Measurements from ENCODE around the gene TUT7. TPM values are rescaled to one million over a fixed set of nuclear protein-coding genes. Genes with fewer than 3 reads are reported as not detected.

TUT7 gene
- total and polyA plus RNA-seq, 2 experiments from 2014 or later: 21.4 to 23.8 TPM

GRCh38 chr9:86250123-86250522 is 104.1 kb downstream of the TUT7 start:
- Histone ChIP-seq H3K4me1 (ENCODE audit: insufficient read depth) (peaks cover 4% of the 10 kb centered on the region; the same call in 1 of the 2 replicates), H4K20me1 (replicated peaks; ENCODE audit: insufficient read depth) (no peaks in the 10 kb centered on the region), H3K27me3 (ENCODE audit: insufficient read depth) (no peaks in the 10 kb centered on the region), H3F3A (replicated peaks; ENCODE audit: low read depth) (no peaks in the 10 kb centered on the region), H3K4me2 (no peak overlapping the region), H2AFZ (no peak overlapping the region), H3K9me2 (ENCODE audit: insufficient read depth) (no peaks in the 10 kb centered on the region), H3K36me3 (ENCODE audit: insufficient read depth) (peaks cover 9% of the 10 kb centered on the region; the same call in 1 of the 2 replicates), H3K79me2 (replicated peaks; ENCODE audit: insufficient read depth) (no peaks in the 10 kb centered on the region), H3K4me3 (no peak overlapping the region), H3K27ac (ENCODE audit: low read depth) (no peak overlapping the region)
- TF ChIP-seq ZNF331 (CRISPR knock-in tag; IDR thresholded peaks at IDR 0.05; ENCODE audit: low read depth): no peak
- TF ChIP-seq, protein P1, sequence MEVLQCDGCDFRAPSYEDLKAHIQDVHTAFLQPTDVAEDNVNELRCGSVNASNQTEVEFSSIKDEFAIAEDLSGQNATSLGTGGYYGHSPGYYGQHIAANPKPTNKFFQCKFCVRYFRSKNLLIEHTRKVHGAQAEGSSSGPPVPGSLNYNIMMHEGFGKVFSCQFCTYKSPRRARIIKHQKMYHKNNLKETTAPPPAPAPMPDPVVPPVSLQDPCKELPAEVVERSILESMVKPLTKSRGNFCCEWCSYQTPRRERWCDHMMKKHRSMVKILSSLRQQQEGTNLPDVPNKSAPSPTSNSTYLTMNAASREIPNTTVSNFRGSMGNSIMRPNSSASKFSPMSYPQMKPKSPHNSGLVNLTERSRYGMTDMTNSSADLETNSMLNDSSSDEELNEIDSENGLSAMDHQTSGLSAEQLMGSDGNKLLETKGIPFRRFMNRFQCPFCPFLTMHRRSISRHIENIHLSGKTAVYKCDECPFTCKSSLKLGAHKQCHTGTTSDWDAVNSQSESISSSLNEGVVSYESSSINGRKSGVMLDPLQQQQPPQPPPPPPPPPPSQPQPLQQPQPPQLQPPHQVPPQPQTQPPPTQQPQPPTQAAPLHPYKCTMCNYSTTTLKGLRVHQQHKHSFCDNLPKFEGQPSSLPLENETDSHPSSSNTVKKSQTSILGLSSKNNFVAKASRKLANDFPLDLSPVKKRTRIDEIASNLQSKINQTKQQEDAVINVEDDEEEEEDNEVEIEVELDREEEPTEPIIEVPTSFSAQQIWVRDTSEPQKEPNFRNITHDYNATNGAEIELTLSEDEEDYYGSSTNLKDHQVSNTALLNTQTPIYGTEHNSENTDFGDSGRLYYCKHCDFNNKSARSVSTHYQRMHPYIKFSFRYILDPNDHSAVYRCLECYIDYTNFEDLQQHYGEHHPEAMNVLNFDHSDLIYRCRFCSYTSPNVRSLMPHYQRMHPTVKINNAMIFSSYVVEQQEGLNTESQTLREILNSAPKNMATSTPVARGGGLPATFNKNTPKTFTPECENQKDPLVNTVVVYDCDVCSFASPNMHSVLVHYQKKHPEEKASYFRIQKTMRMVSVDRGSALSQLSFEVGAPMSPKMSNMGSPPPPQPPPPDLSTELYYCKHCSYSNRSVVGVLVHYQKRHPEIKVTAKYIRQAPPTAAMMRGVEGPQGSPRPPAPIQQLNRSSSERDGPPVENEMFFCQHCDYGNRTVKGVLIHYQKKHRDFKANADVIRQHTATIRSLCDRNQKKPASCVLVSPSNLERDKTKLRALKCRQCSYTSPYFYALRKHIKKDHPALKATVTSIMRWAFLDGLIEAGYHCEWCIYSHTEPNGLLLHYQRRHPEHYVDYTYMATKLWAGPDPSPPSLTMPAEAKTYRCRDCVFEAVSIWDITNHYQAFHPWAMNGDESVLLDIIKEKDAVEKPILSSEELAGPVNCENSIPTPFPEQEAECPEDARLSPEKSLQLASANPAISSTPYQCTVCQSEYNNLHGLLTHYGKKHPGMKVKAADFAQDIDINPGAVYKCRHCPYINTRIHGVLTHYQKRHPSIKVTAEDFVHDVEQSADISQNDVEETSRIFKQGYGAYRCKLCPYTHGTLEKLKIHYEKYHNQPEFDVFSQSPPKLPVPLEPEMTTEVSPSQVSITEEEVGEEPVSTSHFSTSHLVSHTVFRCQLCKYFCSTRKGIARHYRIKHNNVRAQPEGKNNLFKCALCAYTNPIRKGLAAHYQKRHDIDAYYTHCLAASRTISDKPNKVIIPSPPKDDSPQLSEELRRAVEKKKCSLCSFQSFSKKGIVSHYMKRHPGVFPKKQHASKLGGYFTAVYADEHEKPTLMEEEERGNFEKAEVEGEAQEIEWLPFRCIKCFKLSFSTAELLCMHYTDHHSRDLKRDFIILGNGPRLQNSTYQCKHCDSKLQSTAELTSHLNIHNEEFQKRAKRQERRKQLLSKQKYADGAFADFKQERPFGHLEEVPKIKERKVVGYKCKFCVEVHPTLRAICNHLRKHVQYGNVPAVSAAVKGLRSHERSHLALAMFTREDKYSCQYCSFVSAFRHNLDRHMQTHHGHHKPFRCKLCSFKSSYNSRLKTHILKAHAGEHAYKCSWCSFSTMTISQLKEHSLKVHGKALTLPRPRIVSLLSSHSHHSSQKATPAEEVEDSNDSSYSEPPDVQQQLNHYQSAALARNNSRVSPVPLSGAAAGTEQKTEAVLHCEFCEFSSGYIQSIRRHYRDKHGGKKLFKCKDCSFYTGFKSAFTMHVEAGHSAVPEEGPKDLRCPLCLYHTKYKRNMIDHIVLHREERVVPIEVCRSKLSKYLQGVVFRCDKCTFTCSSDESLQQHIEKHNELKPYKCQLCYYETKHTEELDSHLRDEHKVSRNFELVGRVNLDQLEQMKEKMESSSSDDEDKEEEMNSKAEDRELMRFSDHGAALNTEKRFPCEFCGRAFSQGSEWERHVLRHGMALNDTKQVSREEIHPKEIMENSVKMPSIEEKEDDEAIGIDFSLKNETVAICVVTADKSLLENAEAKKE (CRISPR knock-in tag; IDR thresholded peaks at IDR 0.05): no peak
- H3K4me3 Mint-ChIP-seq: no peak overlapping the region
- H3K4me1 Mint-ChIP-seq: no peaks in the 10 kb centered on the region; the same call in 2 of the 3 replicates
- DNase-seq (ENCODE audit: low spot score): no peak
- no peak for ATAC-seq
- H3K36me3 Mint-ChIP-seq (ENCODE audit: low read depth): peaks cover 13% of the 10 kb centered on the region; the same call in 2 of the 3 replicates
- H3K27me3 Mint-ChIP-seq (ENCODE audit: insufficient read depth, low read depth, poor library complexity): peaks cover 3% of the 10 kb centered on the region
- H3K27ac Mint-ChIP-seq: no peak overlapping the region
- peaks cover 28% of the 10 kb centered on the region for H3K9me3 Mint-ChIP-seq

DNA sequence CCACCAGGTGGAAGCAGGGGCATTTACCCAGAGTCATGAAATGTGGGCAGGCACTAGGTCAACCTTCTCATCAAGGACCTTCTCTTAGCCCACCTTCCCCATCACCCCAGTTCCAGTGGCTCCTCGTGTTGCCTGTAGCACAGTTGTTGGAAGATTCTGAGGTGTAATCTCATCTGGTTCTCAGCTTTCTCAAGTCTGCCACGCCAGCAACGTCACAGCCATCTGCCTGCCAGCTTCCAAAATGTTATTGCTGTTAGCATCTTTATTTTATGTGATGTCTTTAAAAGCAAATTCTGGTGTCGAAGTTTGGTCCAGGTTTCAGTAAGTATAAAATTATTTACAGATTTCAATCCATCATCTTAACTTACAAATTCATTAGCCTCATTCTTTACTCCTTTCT is 105.5 kb downstream of the TUT7 start:
- no peaks in the 10 kb centered on the region for H3K9me2 ChIP-seq (ENCODE audit: insufficient read depth)
- H3K79me2 ChIP-seq (replicated peaks; ENCODE audit: insufficient read depth): no peaks in the 10 kb centered on the region
- Mint-ChIP-seq H3K4me3 (no peak overlapping the region), H3K36me3 (ENCODE audit: low read depth) (peaks cover 8% of the 10 kb centered on the region; the same call in 2 of the 3 replicates), H3K27me3 (ENCODE audit: insufficient read depth, low read depth, poor library complexity) (peaks cover 3% of the 10 kb centered on the region), H3K27ac (no peak overlapping the region), H3K4me1 (no peaks in the 10 kb centered on the region; the same call in 2 of the 3 replicates), H3K9me3 (peaks cover 23% of the 10 kb centered on the region)
- no peak overlapping the region for H2AFZ ChIP-seq
- ATAC-seq: no peak
- no peaks in the 10 kb centered on the region for H3F3A ChIP-seq (replicated peaks; ENCODE audit: low read depth)
- H3K36me3 ChIP-seq (ENCODE audit: insufficient read depth): peaks cover 9% of the 10 kb centered on the region; the same call in 1 of the 2 replicates
- no peaks in the 10 kb centered on the region for H3K27me3 ChIP-seq (ENCODE audit: insufficient read depth)
- H3K27ac ChIP-seq (ENCODE audit: low read depth): no peak overlapping the region
- H3K4me2 ChIP-seq: no peak overlapping the region
- no peak for DNase-seq (ENCODE audit: low spot score)
- H4K20me1 ChIP-seq (replicated peaks; ENCODE audit: insufficient read depth): no peaks in the 10 kb centered on the region
- H3K4me3 ChIP-seq: no peak overlapping the region
- H3K4me1 ChIP-seq (ENCODE audit: insufficient read depth): peaks cover 4% of the 10 kb centered on the region; the same call in 1 of the 2 replicates
- TF ChIP-seq, protein P2, sequence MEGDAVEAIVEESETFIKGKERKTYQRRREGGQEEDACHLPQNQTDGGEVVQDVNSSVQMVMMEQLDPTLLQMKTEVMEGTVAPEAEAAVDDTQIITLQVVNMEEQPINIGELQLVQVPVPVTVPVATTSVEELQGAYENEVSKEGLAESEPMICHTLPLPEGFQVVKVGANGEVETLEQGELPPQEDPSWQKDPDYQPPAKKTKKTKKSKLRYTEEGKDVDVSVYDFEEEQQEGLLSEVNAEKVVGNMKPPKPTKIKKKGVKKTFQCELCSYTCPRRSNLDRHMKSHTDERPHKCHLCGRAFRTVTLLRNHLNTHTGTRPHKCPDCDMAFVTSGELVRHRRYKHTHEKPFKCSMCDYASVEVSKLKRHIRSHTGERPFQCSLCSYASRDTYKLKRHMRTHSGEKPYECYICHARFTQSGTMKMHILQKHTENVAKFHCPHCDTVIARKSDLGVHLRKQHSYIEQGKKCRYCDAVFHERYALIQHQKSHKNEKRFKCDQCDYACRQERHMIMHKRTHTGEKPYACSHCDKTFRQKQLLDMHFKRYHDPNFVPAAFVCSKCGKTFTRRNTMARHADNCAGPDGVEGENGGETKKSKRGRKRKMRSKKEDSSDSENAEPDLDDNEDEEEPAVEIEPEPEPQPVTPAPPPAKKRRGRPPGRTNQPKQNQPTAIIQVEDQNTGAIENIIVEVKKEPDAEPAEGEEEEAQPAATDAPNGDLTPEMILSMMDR (conservative IDR thresholded peaks at IDR 0.05; ENCODE audit: low read depth in 2 of 2): no peak
- TF ChIP-seq EZH2 (IDR thresholded peaks at IDR 0.05; ENCODE audit: low read depth, unreplicated experiment) (no peak), JUNB (IDR thresholded peaks at IDR 0.05; ENCODE audit: unreplicated experiment) (no peak), POLR2AphosphoS5 (IDR thresholded peaks at IDR 0.05; ENCODE audit: low read depth) (no peak), CREB1 (CRISPR knock-in tag; IDR thresholded peaks at IDR 0.05; ENCODE audit: low read depth) (no peak), NANOG (IDR thresholded peaks at IDR 0.05; ENCODE audit: borderline replicate concordance) (no peak), ZNF114 (CRISPR knock-in tag; IDR thresholded peaks at IDR 0.05) (no peak), REST (IDR thresholded peaks at IDR 0.05; ENCODE audit: unreplicated experiment) (no peak)

Measured in GM23338 (cell line).